ENCODE data around the gene ABAT.

Gene ABAT

DNA sequence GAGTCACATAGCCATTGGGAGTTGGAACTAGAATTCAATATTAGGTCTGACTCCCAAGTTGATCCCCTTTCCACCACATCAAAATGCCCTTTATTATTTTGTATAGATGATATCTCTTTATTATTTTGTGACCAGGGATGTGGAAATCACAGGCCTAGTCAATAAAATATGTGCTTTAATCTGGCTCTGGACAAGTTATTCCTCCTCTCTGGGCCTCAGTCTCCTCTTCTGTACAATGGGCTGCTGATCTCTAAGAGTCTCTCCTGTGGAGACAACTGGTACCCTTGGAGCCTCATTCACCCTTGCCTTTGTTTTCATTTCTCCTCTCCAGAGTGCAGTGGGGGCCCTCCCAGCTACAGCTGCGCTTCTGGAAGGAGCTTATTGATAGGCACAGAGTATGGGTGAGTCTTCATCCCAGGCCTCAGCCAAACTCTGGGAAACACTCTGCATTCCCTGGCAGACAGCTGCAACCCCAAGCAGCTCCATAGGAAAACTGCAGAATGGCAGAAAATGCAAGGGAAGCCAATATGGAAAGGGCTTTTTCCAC is 4.3 kb upstream of the ABAT start:
- TF ChIP-seq, protein P1, sequence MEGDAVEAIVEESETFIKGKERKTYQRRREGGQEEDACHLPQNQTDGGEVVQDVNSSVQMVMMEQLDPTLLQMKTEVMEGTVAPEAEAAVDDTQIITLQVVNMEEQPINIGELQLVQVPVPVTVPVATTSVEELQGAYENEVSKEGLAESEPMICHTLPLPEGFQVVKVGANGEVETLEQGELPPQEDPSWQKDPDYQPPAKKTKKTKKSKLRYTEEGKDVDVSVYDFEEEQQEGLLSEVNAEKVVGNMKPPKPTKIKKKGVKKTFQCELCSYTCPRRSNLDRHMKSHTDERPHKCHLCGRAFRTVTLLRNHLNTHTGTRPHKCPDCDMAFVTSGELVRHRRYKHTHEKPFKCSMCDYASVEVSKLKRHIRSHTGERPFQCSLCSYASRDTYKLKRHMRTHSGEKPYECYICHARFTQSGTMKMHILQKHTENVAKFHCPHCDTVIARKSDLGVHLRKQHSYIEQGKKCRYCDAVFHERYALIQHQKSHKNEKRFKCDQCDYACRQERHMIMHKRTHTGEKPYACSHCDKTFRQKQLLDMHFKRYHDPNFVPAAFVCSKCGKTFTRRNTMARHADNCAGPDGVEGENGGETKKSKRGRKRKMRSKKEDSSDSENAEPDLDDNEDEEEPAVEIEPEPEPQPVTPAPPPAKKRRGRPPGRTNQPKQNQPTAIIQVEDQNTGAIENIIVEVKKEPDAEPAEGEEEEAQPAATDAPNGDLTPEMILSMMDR (IDR thresholded peaks at IDR 0.05; ENCODE audit: borderline replicate concordance, control extremely low read depth, extremely low read depth, insufficient read depth, missing control alignments), result no peak
- in situ Hi-C loops (cut with MboI; ENCODE audit: low sequenced_read_pairs, unreplicated experiment), result no loop called here
- no peak for DNase-seq (ENCODE audit: low spot score)

DNA sequence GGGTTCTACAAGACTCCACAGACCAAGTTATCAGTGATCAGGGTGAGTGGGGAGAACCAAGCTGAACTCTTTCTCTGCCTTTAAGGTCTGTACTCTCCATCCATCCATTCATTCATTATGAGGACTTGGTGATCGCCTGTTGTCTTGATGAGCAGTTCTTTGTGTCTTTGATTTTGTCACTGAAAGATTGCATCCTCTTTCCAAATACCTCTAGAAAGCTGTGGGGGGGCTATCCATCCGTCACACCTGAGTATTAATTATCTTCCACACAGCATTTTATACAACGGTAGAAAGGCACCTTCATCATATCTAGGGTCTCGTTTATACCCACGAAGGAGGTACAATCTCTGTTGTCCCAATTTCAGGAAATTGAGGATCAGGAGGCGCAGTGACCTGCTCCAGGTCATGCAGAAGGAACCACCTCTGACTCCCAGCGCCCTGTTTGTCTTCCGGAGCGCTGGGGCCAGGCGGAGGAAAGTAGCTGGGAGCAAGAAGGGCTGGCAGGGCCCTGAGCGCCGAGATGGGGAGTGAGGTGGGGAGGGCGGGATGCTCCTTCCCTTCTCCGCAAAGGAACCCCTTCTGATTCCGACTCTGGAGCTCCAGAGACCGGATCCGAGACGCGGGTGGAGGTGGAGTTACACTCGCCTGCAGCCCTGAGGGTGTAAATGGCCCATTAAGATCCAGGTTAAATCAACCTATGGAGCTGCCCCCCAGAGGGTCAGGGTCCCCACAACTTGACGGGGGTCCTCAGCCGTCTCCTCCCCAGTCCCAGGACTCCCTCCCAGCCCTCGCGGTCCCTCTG is 605 bp upstream of the ABAT start:
- in situ Hi-C loops (cut with MboI; ENCODE audit: low sequenced_read_pairs, unreplicated experiment), result no loop called here
- no peak for DNase-seq (ENCODE audit: low spot score)
- TF ChIP-seq, protein P1 (IDR thresholded peaks at IDR 0.05; ENCODE audit: borderline replicate concordance, control extremely low read depth, extremely low read depth, insufficient read depth, missing control alignments), result no peak

DNA sequence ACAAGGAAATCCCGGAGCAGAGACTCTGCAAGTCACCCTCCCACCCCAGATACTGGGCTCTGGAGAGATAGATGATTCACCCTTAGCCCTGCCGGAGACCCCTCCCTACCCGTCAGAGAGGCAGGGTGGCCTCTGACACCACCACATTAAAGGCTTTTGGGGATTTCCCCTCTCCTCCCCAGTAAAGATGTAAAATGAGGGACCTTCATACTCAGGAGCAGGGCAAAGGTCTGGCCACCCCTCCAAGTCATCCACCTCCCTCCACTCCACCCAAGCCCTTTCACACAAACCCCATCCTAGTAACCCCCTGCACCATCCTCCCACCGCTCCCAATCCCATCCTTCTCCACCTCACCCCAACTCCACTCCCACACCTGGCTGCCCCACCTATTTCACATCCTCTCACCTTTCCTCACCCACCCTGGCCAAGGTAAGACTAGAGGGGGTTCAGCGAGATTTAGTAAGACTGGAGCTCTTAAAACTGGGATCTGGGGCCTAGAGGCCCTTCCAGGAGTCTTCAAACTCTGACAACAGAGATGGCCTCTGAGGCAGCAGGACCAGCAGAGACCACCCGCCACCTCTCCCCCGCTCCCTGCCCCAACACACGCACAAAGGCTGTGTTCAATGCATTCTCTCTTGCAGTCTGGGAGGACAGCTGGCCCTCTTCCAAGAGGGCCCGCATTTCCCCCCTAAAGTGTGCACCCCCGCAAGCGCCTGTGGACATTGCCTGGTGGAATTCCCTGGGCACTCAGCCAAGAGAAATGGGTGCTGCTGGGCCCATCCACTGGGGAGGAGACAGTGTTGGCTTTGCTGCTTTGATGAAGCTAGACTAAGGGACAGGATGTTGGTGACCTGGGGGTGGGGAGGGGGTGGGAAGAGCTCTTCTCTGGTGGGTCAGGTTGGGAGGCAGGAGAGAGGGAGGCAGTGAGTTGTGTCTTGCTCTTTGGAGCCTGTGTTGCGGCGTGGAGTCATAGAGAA is 1.1 kb downstream of the ABAT start:
- DNase-seq (ENCODE audit: low spot score), result peak; percentile 50
- TF ChIP-seq, protein P1 (IDR thresholded peaks at IDR 0.05; ENCODE audit: borderline replicate concordance, control extremely low read depth, extremely low read depth, insufficient read depth, missing control alignments), result no peak
- in situ Hi-C loops (cut with MboI; ENCODE audit: low sequenced_read_pairs, unreplicated experiment), result no loop called here

GRCh38 chr16:8676160-8676547 is 1.7 kb downstream of the ABAT start:
- DNase-seq (ENCODE audit: low spot score), result no peak
- TF ChIP-seq, protein P1 (IDR thresholded peaks at IDR 0.05; ENCODE audit: borderline replicate concordance, control extremely low read depth, extremely low read depth, insufficient read depth, missing control alignments), result no peak
- in situ Hi-C loops (cut with MboI; ENCODE audit: low sequenced_read_pairs, unreplicated experiment), result no loop called here

GRCh38 chr16:8676737-8677375 is 2.4 kb downstream of the ABAT start:
- in situ Hi-C loops (cut with MboI; ENCODE audit: low sequenced_read_pairs, unreplicated experiment), result no loop called here
- no peak for DNase-seq (ENCODE audit: low spot score)
- TF ChIP-seq, protein P1 (IDR thresholded peaks at IDR 0.05; ENCODE audit: borderline replicate concordance, control extremely low read depth, extremely low read depth, insufficient read depth, missing control alignments), result no peak

DNA sequence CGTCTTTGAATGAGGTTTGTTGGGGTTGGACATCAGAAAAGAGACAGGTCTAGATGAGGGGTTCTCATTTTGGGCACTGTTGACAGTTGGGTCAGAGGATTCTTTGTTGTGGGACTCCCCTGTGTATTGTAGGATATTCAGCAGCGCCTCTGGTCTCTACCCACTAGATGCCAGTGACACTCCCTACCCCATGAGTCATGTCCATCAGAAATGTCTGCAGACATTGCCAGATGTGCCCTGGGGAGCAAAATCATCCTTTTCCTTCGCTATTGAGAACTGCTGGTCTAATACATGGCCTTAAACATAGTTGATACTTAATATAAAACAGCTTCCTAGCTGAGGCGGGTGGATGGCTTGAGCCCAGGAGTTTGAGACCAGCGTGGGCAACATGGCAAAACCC is 3.1 kb downstream of the ABAT start:
- DNase-seq (ENCODE audit: low spot score), result no peak
- TF ChIP-seq, protein P1 (IDR thresholded peaks at IDR 0.05; ENCODE audit: borderline replicate concordance, control extremely low read depth, extremely low read depth, insufficient read depth, missing control alignments), result no peak
- in situ Hi-C loops (cut with MboI; ENCODE audit: low sequenced_read_pairs, unreplicated experiment), result no loop called here

Data from GM13976 (cell line).